ENCODE measurements around the gene RHOA. TPM values are rescaled to one million over a fixed set of nuclear protein-coding genes. Genes with fewer than 3 reads are reported as not detected.

RHOA gene
- total and polyA plus RNA-seq, 2 of the 4 experiments (the other 2 are of a cell fraction), result 383 to 879 TPM

GRCh38 chr3:49399461-49399860 lies 12.3 kb downstream of the RHOA start:
- TF ChIP-seq MXI1 (IDR thresholded peaks at IDR 0.05; ENCODE audit: borderline replicate concordance, low read depth, low read length) (no peak), CTCF (conservative IDR thresholded peaks at IDR 0.05; ENCODE audit: low read depth, low read length) (no peak), POLR2A (IDR thresholded peaks at IDR 0.05; ENCODE audit: low read depth, low read length) (no peak), MAZ (IDR thresholded peaks at IDR 0.05; ENCODE audit: borderline replicate concordance, low read depth, low read length) (no peak), RCOR1 (IDR thresholded peaks at IDR 0.05; ENCODE audit: insufficient replicate concordance, low read length) (no peak), RAD21 (IDR thresholded peaks at IDR 0.05; ENCODE audit: low read length) (no peak), NFE2L2 (IDR thresholded peaks at IDR 0.05; ENCODE audit: low read depth, low read length) (no peak), CHD1 (IDR thresholded peaks at IDR 0.05; ENCODE audit: low read depth, low read length) (no peak), ELK1 (IDR thresholded peaks at IDR 0.05; ENCODE audit: borderline replicate concordance, low read depth, low read length) (no peak), FOS (IDR thresholded peaks at IDR 0.05; ENCODE audit: low read depth, low read length) (no peak), RFX5 (IDR thresholded peaks at IDR 0.05; ENCODE audit: low read depth, low read length) (no peak)
- Histone ChIP-seq H2AFZ (replicated peaks; ENCODE audit: low read length, poor library complexity) (no peak overlapping the region), H3K18ac (ENCODE audit: low read depth, low read length) (no peak overlapping the region), H3K27ac (ENCODE audit: insufficient read depth, low read length) (no peak overlapping the region), H3K4me3 (ENCODE audit: insufficient read depth, low read depth, low read length) (no peak overlapping the region), H2BK120ac (ENCODE audit: low read depth, low read length) (no peak overlapping the region), H3K9me1 (ENCODE audit: insufficient read depth, low read length) (peaks cover 7% of the 10 kb centered on the region), H3K27me3 (ENCODE audit: control insufficient read depth, insufficient read depth, low read length) (no peaks in the 10 kb centered on the region), H2BK15ac (ENCODE audit: low read depth, low read length) (no peak overlapping the region), H2AK9ac (replicated peaks; ENCODE audit: low read depth, low read length, poor library complexity) (no peak overlapping the region), H3K4me1 (ENCODE audit: control insufficient read depth, insufficient read depth, low read length) (peaks cover 3% of the 10 kb centered on the region; the same call in 1 of the 2 replicates), H3K9ac (ENCODE audit: low read depth, low read length) (no peak overlapping the region), H3K14ac (replicated peaks; ENCODE audit: low read depth, low read length) (no peak overlapping the region), H3K23ac (ENCODE audit: low read depth, low read length) (no peak overlapping the region), H2BK5ac (ENCODE audit: low read depth, low read length, poor library complexity, severe bottlenecking) (no peak overlapping the region), H3K79me1 (ENCODE audit: low read depth in 1 of 2, low read length in 2 of 2) (peaks cover 0 to 37% of the 10 kb centered on the region in 2 experiments; a peak in 2 of 4 replicates), H2AK5ac (ENCODE audit: low read depth, low read length) (no peak overlapping the region), H2BK20ac (ENCODE audit: low read depth, low read length) (no peak overlapping the region), H4K91ac (ENCODE audit: insufficient read depth, low read depth, low read length) (no peak overlapping the region), H3K4me2 (ENCODE audit: low read depth, low read length) (no peak overlapping the region), H3K36me3 (ENCODE audit: control insufficient read depth, insufficient read depth, low read length) (peaks cover 21% of the 10 kb centered on the region), H3K4ac (ENCODE audit: low read depth, low read length) (no peak overlapping the region), H4K5ac (ENCODE audit: low read depth, low read length) (no peak overlapping the region), H4K8ac (ENCODE audit: low read depth in 2 of 2, low read length in 2 of 2) (no peak overlapping the region), H4K20me1 (ENCODE audit: insufficient read depth, low read length) (peaks cover 97% of the 10 kb centered on the region), H3K9me3 (ENCODE audit: control insufficient read depth, insufficient read depth, low read length) (no peaks in the 10 kb centered on the region), H3K56ac (ENCODE audit: extremely low read depth, insufficient read depth, low read length) (no peak overlapping the region)
- BruUV-seq (replicated peaks), result no TSS peak
- no CpG with 5 or more reads among the region's 3 CpGs for WGBS, 2 experiments (ENCODE audit: extremely low coverage in 2 of 2, insufficient read length in 1 of 2)
- DNase-seq, result peak; percentile 34
- ChIA-PET CTCF (interaction anchor here (0.7 kb wide), 2 partner anchors 11 to 60 kb away, joined by 3 to 4 read pairs; no protein-coding TSS in a partner anchor), POLR2A (ENCODE audit: unreplicated experiment) (interaction anchor here (0.6 kb wide), 1 partner anchor 9 kb away, joined by 3 read pairs; no protein-coding TSS in a partner anchor)
- intact Hi-C loops (cut with micrococcal nuclease), result no loop called here
- dilution Hi-C loops (cut with HindIII; ENCODE audit: low sequenced_read_pairs, unreplicated experiment), result no loop called here
- in situ Hi-C loops (cut with MboI; ENCODE audit: low sequenced_read_pairs), result no loop called here
- peak; percentile 49; the same call in 1 of the 2 replicates for ATAC-seq (ENCODE audit: low read depth)

Data from IMR-90 (cell line).